LNCaP clone FGC (cell line): Measurements from ENCODE around the gene TAOK2.
A peak's percentile ranks its signal among the peaks of the same experiment; 100 is the strongest.

ENCODE experiments used
- DNase-seq: peaks from one replicate; pipeline ENCODE4 v3.0.0-alpha.2; 2011; ENCODE audit warnings: low read depth
- H3K4me3 ChIP-seq: 2 replicates; pipeline ENCODE4 v1.5.1; 2011; ENCODE audit warnings: mild to moderate bottlenecking, low read depth, low read length, control low read depth
- CTCF ChIP-seq: IDR thresholded peaks from 2 replicates; pipeline ENCODE4 v1.5.1; 2012; ENCODE audit warnings: mild to moderate bottlenecking; ENCODE audit not compliant: control insufficient read depth, insufficient read depth; ENCODE audit errors: extremely low read depth

The TAOK2 gene

DNA sequence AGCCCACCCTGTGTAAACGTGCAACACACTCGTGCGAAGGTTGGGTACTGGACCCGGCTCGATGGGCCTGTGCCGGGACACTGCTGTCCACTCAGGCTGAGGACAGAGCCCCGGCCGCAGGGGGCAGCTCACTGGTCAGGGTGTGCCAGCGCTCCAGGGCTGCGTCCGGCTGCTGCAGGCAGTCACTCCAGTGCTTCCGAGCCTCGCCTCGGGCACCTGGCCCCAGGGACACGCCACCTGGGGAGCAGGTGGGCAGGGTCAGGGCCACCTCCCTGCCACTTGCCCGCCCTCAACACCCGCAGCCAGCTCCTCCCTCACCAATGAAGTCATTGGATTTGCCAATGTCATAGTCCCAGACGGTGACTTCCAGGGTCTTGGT is 32.4 kb downstream of the TAOK2 start:
- no peak overlapping the region for H3K4me3 ChIP-seq
- no peak for TF ChIP-seq CTCF
- no peak for DNase-seq

GRCh38 chr16:30006659-30007377 is 33.1 kb downstream of the TAOK2 start:
- H3K4me3 ChIP-seq, result no peak overlapping the region
- no peak for TF ChIP-seq CTCF
- no peak for DNase-seq

GRCh38 chr16:30007378-30007895 is 33.8 kb downstream of the TAOK2 start:
- no peak for TF ChIP-seq CTCF
- H3K4me3 ChIP-seq, result no peak overlapping the region
- DNase-seq, result no peak

GRCh38 chr16:30009085-30009862 is 35.6 kb downstream of the TAOK2 start:
- TF ChIP-seq CTCF, result no peak
- H3K4me3 ChIP-seq, result no peak overlapping the region
- DNase-seq, result no peak

- TF ChIP-seq CTCF, result no peak
- peak overlapping the region; percentile 52; the same call in 1 of the 2 replicates for H3K4me3 ChIP-seq
- DNase-seq, result no peak
These were observed 36.5 kb downstream of the TAOK2 start for GRCh38 chr16:30009990-30010843.

GRCh38 chr16:30010844-30011713 is 37.4 kb downstream of the TAOK2 start, which contains the start of gene DOC2A:
Gene DOC2A (minus strand): TSS chr16:30011027. CDS start chr16:30010222, 805 bp downstream.
- DNase-seq, result no peak
- H3K4me3 ChIP-seq, result peak within 1 kb of the TSS; percentile 52
- TF ChIP-seq CTCF, result no peak
